Hepatocyte (in vitro differentiated cells): ENCODE results near the gene TIFAB.

ENCODE experiments used
- EZH2 ChIP-seq: fragments of 200-600 bp; sonication (generic); IDR thresholded peaks from 2 replicates; pipeline ENCODE4 v1.6.1; 2016; ENCODE audit warnings: antibody characterized with exemption, mild to moderate bottlenecking, borderline replicate concordance
- EZH2phosphoT487 ChIP-seq: fragments of 200-600 bp; sonication (generic); IDR thresholded peaks from one replicate; pipeline ENCODE4 v1.6.1; 2018; ENCODE audit warnings: antibody characterized with exemption, mild to moderate bottlenecking, low read depth, moderate library complexity; ENCODE audit not compliant: unreplicated experiment, severe bottlenecking
- TF ChIP-seq, protein P1 (sequence below): fragments of 200-600 bp; sonication (generic); IDR thresholded peaks from 2 replicates; pipeline ENCODE4 v1.5.1; 2016; ENCODE audit warnings: antibody characterized with exemption, mild to moderate bottlenecking; ENCODE audit not compliant: poor library complexity

DNA sequence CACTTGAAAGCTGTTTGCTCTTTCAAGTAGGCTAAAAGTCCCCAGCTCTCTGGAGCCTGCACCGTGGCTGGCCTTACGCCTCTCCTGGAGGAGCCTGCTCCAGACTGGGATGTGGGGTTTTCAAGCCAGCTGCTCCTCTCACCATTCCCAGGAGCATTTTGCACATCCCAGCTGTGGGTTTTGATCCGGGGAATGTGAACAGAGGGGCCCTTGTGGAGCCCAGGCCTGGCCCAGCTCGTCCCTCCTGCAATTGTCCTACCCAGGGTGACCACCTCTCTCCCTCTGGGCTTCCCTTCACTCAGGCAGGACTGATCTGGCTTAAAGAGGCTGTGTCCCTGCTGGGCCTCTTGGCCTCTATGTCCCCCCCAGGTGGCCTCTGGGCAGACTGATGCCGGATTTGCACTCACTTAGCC, 32.5 kb upstream of the TIFAB start:
- no peak for TF ChIP-seq EZH2
- TF ChIP-seq, protein P1, sequence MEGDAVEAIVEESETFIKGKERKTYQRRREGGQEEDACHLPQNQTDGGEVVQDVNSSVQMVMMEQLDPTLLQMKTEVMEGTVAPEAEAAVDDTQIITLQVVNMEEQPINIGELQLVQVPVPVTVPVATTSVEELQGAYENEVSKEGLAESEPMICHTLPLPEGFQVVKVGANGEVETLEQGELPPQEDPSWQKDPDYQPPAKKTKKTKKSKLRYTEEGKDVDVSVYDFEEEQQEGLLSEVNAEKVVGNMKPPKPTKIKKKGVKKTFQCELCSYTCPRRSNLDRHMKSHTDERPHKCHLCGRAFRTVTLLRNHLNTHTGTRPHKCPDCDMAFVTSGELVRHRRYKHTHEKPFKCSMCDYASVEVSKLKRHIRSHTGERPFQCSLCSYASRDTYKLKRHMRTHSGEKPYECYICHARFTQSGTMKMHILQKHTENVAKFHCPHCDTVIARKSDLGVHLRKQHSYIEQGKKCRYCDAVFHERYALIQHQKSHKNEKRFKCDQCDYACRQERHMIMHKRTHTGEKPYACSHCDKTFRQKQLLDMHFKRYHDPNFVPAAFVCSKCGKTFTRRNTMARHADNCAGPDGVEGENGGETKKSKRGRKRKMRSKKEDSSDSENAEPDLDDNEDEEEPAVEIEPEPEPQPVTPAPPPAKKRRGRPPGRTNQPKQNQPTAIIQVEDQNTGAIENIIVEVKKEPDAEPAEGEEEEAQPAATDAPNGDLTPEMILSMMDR = no peak
- TF ChIP-seq EZH2phosphoT487 = no peak
